Measurements from ENCODE around the gene SEMA4B.

Gene SEMA4B

DNA sequence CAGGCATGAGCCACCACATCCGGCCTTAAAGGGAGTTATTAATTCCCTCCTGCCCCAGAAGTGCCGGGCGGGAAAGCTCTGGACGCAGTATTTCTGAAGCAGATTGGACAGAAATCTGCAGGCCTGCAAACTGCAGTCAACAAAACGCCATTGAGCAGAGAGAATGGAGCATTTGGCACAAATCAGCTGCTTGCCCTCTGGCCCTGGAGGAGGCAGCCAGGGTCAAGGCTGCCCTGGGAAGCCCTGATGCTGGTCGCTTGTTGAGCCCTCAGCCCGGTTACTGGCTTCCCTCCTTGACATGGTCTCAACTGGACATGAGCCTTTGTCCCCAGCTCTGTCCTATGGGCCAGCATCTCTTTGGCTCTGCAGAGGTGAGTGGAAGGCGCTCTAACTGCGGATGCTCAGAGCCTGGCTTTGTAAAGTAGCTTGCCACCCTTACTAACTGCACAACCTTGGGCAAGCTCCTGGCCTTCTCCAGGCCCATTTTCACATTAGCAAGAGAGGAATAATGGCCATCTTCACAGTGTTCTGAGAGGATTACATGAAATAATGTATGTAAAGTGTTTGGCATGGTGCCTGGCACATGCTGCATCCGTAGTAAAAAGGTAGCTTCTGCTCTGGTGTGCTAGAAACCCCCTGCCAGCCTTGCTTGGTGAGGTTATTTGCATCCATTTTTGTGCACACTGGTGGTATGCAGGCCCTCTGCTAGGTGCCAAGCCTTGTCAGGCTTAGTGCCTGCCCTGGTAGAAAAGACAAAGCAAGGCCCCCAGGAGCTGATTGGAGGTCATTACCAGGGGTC, 4.1 kb downstream of the SEMA4B start:
- no peak overlapping the region for H3K4me3 ChIP-seq (ENCODE audit: low read depth, low read length)

DNA sequence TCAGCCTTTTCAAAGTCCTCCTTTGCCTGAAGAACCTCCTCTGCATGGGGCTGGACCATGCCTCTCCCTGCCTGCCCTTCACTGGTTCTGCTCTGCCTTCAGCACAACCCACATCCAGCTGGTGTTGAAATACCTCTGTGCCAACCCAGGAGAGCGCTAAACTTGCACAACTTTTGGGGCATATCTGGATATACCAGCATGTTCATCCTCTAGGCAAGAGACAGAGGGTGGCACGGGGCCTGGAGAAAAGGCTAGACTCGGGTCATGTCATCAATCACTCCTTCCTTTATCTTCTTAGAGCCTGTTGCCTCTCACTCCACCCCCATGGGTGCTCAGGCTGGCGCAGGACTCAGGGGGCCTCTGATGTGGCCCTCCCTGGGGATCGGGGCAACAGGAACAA, 4.8 kb downstream of the SEMA4B start:
- H3K4me3 ChIP-seq (ENCODE audit: low read depth, low read length) = no peak overlapping the region

DNA sequence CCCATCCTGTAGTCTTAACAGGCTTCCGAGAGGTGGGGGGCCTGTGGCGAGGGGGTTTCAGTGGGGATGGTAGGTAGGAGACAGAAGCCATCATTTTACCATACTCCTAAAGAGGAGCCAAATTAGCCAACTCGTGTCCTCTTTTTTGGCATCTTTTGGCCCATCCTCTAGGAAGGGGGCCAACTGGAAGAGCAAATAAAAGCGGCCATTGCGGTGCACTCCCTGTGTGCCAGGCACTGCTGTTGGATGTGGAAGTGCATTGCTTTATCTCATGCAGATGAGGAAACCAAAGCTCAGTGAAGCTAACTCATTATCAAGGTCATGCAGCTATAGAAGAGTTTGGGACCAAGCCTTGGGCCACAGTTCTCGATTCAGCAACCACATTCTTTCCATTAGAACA, 6.1 kb downstream of the SEMA4B start:
- no peak overlapping the region for H3K4me3 ChIP-seq (ENCODE audit: low read depth, low read length)

DNA sequence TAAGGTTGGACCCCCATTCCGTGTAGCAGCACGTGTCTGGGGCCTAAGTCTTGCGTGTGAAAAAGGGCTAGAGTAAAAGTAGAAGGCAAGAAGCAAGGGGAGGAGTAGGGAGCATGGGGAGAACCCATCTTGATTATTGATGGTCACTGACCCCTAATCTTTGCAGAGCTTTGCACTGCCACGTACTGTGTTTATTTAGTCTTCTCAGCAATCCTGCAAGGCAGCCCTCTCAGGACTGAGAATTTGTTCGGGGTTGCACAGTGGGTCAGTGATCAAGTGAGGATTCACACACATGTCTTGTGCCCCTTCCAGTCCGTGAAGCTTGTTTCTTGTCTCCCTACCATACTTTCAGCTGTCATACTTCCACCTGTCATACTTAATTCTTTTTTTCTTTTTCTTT, 7.2 kb downstream of the SEMA4B start:
- no peak overlapping the region for H3K4me3 ChIP-seq (ENCODE audit: low read depth, low read length)

DNA sequence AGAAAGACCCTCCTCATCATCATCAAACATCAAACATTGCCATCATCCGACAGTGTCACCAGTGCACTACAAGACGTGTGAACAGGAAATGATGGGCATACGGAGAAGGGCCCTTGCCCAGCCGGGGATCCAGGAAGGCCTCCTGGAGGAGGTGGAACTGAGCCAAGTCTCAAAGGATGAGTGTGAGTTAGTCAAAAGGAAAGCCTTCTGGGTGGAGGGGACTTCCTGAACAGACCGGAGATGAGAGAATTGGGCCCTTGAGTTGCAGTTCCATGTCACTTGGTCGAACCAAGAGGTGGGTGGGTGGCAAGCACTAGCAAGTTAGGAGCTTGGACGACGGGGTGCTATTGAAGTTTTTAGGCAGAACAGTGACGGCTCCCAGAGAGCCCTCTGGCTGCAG, 8.5 kb downstream of the SEMA4B start:
- H3K4me3 ChIP-seq (ENCODE audit: low read depth, low read length) = no peak overlapping the region

DNA sequence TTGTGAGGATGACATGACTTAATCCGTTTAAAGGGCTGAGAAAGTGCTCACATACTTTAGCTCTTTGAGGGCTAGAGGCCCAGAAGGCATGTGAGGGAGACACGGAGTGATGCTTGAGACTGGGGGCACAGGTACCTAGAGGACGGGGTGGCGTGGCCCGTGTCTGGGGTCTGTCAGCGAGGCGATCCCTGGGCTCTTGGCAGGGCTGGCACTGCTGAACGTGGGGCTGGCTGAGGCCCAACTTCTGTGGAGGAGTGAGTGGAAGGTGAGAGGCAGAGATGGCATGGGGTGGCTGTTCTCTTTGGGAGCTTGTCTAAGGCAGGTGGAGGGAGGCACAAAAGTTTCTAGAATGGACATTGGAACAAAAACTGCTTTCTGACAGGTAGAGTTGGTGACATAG, 9.5 kb downstream of the SEMA4B start:
- H3K4me3 ChIP-seq (ENCODE audit: low read depth, low read length) = no peak overlapping the region

DNA sequence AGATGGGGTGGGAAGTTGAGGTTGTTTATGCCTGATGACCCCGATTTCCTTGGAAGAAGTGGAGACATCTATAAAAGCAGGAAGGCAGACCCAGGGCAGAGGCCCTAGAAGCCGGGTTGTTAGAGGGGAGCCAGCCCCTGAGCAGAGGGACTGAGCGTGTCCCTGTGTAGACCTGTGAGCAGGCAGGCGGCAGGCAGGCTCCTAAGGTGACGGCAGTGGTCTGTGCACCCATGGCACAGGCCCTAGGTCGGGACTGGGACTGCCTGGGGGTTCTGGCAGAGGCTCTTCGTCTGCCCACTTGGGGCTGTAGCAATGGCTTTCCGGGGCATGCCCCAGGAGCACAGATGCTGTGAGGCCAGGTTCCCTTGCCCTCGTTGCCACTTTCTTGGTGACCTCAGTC, 9.9 kb downstream of the SEMA4B start:
- H3K4me3 ChIP-seq (ENCODE audit: low read depth, low read length) = no peak overlapping the region

DNA sequence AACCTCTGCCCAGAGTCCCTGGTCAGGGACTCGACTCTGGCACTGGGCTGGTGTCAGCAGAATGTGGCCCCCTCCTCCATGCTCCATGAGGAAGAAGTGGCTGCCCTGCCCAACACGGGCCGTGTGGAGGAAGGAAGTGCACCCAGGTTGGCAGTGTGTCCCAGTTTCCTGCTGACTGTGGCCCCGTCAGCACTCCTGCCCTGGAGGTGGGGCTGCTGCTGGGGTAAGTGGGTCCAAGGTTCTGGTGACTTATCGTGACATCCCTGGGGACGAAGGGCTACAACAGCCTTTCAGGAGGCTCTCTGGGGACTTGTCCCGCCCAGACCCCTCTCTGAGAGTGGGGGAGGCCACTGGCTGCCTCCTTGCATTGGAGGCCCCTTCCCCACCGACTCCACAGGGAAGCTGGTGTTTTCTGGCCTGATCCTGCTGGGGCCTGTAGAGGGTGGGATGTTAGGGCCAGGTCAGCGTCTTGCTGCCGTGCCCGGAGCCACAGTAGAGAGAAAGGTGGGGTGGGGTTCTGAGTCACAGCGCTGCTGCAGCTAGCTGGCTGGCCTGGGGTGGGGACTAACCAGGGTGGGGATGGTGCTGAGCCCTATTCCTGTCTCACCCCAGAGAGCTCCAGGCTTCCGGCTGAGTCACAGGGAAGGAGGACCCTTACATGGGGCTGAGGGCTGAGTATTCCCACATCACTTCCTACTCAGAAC, 10.5 kb downstream of the SEMA4B start:
- no peak overlapping the region for H3K4me3 ChIP-seq (ENCODE audit: low read depth, low read length)

DNA sequence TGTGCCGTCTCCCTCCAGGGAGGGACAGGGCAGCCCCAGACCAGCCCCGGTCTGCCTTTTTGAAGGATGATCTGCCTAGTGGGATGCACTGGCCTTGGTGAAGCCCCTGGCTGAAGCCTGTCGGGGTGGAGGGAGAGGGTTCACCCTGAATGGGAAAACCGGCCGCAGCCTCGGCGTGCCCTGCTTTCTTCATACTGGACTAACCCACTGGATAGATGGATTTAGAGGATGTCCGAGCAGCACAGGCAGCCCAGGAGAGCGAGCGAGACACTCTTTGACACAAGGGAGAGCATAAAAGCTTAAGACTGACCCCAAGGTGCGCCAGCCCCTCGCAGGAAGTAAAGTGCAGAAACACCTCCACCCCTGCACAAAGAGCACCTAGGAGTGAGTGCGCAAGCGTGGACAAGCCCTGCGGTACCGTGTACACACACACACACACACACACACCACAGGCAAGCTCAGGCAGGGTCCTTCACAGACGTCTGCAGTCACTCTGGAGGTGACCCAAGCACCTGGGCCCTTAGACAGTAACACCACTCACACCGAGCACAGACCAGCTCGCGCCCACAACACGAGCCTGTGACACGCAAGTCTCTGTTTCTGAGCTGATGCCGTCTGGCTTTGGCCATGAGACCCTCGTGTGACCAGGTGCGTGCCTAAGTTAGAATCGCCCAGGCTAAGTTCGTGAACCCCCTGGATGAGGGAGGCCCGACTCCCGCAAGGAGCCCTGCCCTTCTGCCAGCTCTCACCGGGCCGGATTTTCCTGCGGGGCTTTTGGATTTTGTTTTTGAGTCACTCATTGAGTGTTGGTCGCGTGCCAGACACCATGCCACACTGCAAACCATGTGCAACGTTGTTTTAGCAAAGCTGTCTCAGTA, 11.3 kb downstream of the SEMA4B start:
- H3K4me3 ChIP-seq (ENCODE audit: low read depth, low read length) = no peak overlapping the region

DNA sequence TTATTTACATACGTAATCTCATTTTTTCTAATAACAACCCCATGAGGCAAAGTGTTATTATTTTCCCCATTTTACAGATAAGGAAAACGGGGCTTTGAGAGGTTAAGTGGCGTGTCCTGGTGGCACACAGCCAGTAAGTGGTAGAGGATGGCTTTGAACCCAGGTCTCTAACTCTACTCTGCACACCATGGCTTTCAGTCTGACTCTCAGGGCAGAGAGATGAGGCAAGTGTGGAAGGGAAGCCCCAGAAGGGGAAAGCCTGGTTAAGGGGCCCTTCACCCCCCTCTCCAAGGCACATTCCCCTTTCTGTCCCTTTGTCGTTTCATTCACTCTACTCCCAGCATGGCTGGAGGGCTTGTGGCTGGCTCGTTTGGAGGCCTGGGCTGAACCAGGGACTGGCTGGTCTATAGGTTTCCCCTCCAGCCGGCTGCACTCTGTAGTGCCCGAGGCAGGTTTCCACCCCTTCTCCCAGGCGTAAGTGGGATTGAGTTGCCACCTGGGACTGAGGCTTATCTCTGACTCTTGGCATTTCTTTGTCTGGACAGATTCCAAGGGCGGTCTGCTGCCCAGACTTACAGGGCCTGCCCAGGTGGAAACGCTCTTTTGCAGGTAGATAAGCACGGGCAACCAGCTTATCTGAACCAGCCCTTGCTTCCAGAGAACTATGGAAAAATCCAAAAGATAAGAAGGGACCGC, 12.1 kb downstream of the SEMA4B start:
- no peak overlapping the region for H3K4me3 ChIP-seq (ENCODE audit: low read depth, low read length)

DNA sequence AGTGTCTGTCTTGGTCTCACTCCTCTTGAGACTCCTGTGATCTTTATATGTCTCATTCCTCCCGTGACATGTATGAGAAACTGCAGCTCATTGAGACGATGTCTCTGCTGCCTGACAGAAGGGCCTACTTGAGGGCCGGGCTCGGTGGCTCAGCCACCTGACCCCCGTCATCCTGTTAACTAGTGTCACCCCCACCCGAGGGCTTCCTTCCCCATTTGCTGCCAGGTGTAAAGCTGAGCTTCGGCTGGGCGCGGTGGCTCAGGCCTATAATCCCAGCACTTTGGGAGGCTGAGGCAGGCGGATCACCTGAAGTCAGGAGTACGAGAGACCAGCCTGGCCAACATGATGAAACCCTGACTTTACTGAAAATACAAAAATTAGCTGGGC, 12.7 kb downstream of the SEMA4B start:
- H3K4me3 ChIP-seq (ENCODE audit: low read depth, low read length) = no peak overlapping the region

DNA sequence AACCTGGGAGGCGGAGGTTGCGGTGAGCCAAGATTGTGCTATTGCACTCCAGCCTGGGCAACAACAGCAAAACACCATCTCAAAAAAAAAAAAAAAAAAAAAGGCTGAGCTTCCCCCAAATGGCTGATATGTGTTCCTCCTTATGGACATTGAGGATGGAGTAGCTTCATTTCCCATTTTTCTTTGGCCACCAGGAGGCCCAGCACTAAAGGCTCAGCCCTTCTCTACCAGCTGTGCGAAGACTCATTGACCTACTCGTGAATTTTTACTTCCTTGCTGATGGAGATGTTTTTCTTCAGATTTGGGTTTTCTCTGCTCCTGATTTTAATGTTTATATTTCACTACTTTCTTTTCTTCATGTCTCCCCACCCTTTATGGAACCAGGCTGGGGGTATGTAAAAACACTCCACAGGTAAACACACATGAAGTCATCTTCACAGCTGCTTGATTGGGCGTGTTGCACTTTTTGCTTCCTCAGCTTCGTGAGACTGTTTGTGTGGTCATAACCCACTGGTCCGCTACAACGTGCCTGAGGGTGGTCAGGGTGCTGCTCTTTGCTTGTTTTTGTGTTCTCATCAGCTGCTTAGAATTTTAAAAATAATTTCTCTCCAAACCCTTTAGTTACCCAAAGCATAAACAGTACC, 13.5 kb downstream of the SEMA4B start:
- H3K4me3 ChIP-seq (ENCODE audit: low read depth, low read length) = no peak overlapping the region

DNA sequence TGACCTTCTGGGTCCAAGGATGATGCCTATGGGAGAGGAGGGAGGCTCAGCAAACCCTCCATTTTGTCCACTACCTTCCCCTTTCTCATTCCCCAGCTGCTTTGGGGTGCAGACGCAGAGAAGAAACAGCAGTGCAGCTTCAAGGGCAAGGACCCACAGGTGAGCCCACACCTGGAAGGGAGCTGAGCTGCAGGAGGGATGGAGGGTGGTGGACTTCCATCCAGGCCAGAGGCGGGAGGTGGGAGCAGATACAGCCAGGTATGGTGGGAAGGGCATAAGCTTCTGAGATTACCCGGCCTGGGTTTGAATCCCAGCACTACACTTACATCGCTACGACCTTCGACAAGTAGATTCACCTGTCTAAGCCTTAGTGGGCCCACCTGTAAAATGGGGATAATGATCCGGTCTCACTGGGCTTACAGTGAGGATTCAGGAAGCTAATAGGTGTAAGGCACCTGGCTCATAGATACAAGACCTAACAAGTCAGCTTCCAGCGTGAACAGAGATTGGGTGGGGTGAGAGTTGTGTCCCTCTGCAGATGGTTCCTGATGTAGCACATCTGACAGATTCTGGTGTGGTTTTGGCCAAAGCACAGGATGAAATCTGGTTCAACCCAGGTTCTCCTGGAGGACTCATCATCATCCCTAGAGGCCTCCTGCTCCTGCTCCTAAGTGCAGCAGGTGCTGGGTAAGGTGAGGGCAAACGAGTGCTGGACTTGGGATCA, 16.7 kb downstream of the SEMA4B start:
- no peak overlapping the region for H3K4me3 ChIP-seq (ENCODE audit: low read depth, low read length)

DNA sequence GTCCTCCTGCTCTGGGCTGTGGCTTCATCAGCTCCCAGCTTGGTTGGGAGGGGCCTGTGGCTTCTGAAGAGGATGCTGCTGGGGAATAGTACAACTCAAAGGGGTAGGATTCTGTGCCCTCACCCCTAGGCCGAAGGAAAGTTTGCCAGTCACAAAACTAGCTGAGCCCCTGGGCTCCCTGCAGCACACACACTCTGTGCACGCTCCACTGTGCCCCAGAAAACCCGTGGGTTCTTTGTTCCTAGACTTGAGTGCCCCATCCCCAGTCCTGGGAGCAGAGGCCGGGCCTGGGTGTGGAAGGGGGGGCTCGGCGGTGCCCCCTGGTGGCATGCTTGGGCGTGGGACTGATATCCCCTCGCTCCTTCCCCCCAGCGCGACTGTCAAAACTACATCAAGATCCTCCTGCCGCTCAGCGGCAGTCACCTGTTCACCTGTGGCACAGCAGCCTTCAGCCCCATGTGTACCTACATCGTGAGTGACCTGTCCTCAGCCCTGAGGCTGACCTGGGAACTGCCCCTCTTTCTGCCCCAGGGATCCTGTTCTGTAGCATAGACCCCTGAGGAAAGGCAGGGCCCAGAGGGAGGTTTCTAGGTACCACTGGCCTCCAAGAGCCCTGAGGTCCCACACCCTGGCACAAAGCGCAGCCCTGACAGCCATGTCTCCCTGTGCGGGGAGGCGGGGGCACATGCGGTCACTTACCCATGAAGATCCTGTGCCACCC, 18.5 kb downstream of the SEMA4B start:
- no peak overlapping the region for H3K4me3 ChIP-seq (ENCODE audit: low read depth, low read length)

DNA sequence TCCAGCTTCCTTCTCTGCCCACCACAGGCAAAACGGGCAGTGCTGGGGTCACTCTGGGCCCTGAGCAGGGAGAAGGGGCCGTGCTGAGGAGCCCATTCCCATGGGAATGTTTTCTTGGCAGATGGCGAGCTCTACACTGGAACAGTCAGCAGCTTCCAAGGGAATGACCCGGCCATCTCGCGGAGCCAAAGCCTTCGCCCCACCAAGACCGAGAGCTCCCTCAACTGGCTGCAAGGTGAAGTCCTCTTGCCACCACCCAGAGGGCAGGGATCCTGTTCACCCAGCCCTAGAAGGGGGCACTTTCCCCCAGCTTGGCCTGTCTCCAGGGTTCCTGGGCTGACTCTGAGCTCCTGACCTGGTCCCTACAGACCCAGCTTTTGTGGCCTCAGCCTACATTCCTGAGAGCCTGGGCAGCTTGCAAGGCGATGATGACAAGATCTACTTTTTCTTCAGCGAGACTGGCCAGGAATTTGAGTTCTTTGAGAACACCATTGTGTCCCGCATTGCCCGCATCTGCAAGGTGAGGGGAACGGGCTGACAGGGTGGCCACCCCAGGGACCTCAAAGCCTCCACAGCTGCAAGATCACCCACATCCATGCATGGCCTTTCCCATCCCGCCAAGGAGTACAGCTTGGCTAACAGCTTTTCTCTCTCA, 20.2 kb downstream of the SEMA4B start:
- H3K4me3 ChIP-seq (ENCODE audit: low read depth, low read length) = no peak overlapping the region

DNA sequence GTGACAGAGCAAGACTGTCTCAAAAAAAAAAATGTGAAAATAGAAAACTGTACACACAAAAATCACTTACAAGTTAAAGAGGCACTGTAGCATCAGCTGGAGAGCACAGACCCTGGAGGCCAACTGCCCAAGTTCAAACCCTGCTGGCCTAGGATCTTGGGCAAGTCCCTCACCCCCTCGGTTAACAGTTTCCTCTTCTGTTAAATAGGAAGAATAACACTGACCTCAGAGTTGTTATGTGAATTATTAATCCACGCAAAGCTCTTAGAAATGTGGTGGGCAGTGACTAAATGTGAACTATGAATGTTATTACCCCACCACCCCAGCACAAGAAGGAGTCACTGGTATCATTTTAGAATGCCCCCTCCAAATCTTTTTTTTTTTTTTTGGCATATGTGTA, 21.4 kb downstream of the SEMA4B start:
- H3K4me3 ChIP-seq (ENCODE audit: low read depth, low read length) = no peak overlapping the region

DNA sequence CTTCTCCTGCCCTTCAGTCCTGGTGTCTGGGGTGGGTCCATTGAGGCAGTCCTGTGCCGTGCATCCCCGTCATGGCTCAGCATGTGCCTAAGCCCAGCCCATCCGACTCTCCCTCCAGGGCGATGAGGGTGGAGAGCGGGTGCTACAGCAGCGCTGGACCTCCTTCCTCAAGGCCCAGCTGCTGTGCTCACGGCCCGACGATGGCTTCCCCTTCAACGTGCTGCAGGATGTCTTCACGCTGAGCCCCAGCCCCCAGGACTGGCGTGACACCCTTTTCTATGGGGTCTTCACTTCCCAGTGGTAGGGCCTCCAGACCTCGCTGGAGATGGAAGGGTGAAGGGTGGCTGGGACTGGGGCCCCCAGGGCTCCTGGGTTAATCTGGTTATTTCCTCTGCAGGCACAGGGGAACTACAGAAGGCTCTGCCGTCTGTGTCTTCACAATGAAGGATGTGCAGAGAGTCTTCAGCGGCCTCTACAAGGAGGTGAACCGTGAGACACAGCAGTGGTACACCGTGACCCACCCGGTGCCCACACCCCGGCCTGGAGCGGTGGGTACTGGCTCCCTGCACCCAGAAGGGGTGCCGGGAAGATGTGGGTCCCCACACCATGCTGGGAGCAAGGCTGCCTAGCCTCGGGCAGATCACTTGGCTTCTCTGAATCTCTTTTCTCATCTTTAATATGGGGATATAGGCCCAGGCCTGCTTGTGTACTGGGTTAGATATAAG, 22.5 kb downstream of the SEMA4B start:
- no peak overlapping the region for H3K4me3 ChIP-seq (ENCODE audit: low read depth, low read length)

DNA sequence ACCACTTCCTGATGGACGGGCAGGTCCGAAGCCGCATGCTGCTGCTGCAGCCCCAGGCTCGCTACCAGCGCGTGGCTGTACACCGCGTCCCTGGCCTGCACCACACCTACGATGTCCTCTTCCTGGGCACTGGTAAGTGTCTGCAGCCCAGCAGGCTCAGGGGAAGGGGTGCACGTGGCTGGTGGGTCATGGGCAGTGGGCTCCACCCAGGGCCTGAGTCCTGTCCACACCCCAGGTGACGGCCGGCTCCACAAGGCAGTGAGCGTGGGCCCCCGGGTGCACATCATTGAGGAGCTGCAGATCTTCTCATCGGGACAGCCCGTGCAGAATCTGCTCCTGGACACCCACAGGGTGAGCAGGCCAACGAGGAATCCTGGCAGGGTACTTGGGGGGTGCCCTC, 23.9 kb downstream of the SEMA4B start:
- H3K4me3 ChIP-seq (ENCODE audit: low read depth, low read length) = no peak overlapping the region

Data from iPS-11a (cell line).